Measurements from ENCODE around the gene TXNRD1. TPM values are rescaled to one million over a fixed set of nuclear protein-coding genes. Genes with fewer than 3 reads are reported as not detected.

Gene TXNRD1
- total and polyA plus RNA-seq, 2 of the 8 experiments (the other 6 are each of a cell fraction or from before 2014, with no cell fraction given) = 56.8 to 127 TPM

DNA sequence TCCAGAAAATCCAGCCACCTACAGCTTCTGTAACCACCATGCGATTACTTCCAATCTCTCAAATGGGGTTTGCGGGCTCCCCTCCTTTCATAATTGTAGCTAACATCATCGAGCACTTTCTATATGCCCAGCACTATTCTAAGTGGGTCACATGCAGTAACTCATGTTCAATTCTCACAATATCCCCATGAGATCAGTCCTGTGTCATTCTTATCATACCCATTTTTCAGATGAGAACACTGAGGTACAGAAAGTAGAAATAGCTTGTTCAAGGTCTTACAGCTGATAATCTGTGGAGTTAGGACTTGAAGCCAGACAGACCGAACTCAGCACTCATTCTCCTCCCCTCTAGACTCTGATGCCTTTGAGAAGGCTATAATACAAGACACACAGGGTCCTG, 162.8 kb downstream of the TXNRD1 start (continued):
- TF ChIP-seq, protein P1, sequence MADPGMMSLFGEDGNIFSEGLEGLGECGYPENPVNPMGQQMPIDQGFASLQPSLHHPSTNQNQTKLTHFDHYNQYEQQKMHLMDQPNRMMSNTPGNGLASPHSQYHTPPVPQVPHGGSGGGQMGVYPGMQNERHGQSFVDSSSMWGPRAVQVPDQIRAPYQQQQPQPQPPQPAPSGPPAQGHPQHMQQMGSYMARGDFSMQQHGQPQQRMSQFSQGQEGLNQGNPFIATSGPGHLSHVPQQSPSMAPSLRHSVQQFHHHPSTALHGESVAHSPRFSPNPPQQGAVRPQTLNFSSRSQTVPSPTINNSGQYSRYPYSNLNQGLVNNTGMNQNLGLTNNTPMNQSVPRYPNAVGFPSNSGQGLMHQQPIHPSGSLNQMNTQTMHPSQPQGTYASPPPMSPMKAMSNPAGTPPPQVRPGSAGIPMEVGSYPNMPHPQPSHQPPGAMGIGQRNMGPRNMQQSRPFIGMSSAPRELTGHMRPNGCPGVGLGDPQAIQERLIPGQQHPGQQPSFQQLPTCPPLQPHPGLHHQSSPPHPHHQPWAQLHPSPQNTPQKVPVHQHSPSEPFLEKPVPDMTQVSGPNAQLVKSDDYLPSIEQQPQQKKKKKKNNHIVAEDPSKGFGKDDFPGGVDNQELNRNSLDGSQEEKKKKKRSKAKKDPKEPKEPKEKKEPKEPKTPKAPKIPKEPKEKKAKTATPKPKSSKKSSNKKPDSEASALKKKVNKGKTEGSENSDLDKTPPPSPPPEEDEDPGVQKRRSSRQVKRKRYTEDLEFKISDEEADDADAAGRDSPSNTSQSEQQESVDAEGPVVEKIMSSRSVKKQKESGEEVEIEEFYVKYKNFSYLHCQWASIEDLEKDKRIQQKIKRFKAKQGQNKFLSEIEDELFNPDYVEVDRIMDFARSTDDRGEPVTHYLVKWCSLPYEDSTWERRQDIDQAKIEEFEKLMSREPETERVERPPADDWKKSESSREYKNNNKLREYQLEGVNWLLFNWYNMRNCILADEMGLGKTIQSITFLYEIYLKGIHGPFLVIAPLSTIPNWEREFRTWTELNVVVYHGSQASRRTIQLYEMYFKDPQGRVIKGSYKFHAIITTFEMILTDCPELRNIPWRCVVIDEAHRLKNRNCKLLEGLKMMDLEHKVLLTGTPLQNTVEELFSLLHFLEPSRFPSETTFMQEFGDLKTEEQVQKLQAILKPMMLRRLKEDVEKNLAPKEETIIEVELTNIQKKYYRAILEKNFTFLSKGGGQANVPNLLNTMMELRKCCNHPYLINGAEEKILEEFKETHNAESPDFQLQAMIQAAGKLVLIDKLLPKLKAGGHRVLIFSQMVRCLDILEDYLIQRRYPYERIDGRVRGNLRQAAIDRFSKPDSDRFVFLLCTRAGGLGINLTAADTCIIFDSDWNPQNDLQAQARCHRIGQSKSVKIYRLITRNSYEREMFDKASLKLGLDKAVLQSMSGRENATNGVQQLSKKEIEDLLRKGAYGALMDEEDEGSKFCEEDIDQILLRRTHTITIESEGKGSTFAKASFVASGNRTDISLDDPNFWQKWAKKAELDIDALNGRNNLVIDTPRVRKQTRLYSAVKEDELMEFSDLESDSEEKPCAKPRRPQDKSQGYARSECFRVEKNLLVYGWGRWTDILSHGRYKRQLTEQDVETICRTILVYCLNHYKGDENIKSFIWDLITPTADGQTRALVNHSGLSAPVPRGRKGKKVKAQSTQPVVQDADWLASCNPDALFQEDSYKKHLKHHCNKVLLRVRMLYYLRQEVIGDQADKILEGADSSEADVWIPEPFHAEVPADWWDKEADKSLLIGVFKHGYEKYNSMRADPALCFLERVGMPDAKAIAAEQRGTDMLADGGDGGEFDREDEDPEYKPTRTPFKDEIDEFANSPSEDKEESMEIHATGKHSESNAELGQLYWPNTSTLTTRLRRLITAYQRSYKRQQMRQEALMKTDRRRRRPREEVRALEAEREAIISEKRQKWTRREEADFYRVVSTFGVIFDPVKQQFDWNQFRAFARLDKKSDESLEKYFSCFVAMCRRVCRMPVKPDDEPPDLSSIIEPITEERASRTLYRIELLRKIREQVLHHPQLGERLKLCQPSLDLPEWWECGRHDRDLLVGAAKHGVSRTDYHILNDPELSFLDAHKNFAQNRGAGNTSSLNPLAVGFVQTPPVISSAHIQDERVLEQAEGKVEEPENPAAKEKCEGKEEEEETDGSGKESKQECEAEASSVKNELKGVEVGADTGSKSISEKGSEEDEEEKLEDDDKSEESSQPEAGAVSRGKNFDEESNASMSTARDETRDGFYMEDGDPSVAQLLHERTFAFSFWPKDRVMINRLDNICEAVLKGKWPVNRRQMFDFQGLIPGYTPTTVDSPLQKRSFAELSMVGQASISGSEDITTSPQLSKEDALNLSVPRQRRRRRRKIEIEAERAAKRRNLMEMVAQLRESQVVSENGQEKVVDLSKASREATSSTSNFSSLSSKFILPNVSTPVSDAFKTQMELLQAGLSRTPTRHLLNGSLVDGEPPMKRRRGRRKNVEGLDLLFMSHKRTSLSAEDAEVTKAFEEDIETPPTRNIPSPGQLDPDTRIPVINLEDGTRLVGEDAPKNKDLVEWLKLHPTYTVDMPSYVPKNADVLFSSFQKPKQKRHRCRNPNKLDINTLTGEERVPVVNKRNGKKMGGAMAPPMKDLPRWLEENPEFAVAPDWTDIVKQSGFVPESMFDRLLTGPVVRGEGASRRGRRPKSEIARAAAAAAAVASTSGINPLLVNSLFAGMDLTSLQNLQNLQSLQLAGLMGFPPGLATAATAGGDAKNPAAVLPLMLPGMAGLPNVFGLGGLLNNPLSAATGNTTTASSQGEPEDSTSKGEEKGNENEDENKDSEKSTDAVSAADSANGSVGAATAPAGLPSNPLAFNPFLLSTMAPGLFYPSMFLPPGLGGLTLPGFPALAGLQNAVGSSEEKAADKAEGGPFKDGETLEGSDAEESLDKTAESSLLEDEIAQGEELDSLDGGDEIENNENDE (IDR thresholded peaks at IDR 0.05; ENCODE audit: insufficient replicate concordance, low read length) = no peak
- TF ChIP-seq SUZ12 (IDR thresholded peaks at IDR 0.05; ENCODE audit: low read length) = no peak
- no peak for TF ChIP-seq GABPA (IDR thresholded peaks at IDR 0.05; ENCODE audit: borderline replicate concordance, insufficient read depth, low read length)
- TF ChIP-seq, protein P2, sequence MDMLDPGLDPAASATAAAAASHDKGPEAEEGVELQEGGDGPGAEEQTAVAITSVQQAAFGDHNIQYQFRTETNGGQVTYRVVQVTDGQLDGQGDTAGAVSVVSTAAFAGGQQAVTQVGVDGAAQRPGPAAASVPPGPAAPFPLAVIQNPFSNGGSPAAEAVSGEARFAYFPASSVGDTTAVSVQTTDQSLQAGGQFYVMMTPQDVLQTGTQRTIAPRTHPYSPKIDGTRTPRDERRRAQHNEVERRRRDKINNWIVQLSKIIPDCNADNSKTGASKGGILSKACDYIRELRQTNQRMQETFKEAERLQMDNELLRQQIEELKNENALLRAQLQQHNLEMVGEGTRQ (IDR thresholded peaks at IDR 0.05; ENCODE audit: low read length) = no peak
- no peak for TF ChIP-seq ASH2L (IDR thresholded peaks at IDR 0.05; ENCODE audit: low read length)
- TF ChIP-seq HDAC6 (IDR thresholded peaks at IDR 0.05; ENCODE audit: low read depth, low read length) = no peak
- no peak for TF ChIP-seq ZNF274 (IDR thresholded peaks at IDR 0.05; ENCODE audit: borderline replicate concordance, extremely low read depth, low read length)

Data from H1 (cell line).